Colonic mucosa (tissue), 4 donors: ENCODE data around the gene FTO. TPM values are rescaled to one million over a fixed set of nuclear protein-coding genes. Genes with fewer than 3 reads are reported as not detected.
"Not testable (repeated sequence)": the region's sequence is repeated elsewhere in the genome, so short reads cannot be mapped to it uniquely, and the experiment has no call there.

Source experiments
- DNase-seq: peaks from one replicate; pipeline ENCODE4 v3.0.0-alpha.2; 2020
- H3K27ac ChIP-seq: fragments of 200-600 bp; one replicate; pipeline ENCODE4 v1.8.0; 2021
- H3K27me3 ChIP-seq: fragments of 200-600 bp; one replicate; pipeline ENCODE4 v1.8.0; 2021
- H3K36me3 ChIP-seq: fragments of 200-600 bp; one replicate; pipeline ENCODE4 v1.8.0; 2021
- H3K4me1 ChIP-seq: fragments of 200-600 bp; one replicate; pipeline ENCODE4 v1.8.0; 2021; ENCODE audit warnings: mild to moderate bottlenecking
- H3K4me3 ChIP-seq: fragments of 200-600 bp; one replicate; pipeline ENCODE4 v1.8.0; 2021
- H3K9ac ChIP-seq, 2 donors: one replicate each; pipeline ENCODE4 v1.7.0; 2013; ENCODE audit warnings: control low read depth in 2 of 2, low read depth in 2 of 2, low read length in 2 of 2
- H3K9me3 ChIP-seq: fragments of 200-600 bp; one replicate; pipeline ENCODE4 v1.8.0; 2021
- CTCF ChIP-seq: fragments of 200-600 bp; IDR thresholded peaks from one replicate; pipeline ENCODE4 v1.8.0; 2022; ENCODE audit warnings: antibody characterized with exemption, mild to moderate bottlenecking
- intact Hi-C: fragments of 100-400 bp; cut with DNase I; formaldehyde crosslinking; loops from one replicate; pipeline ENCODE4 v1.14.1; 2022
- total RNA-seq, 2 donors: library from RNA; stranded (reverse); fragmentation: NEBNext Ultra II Directional in 1 of 2; extraction: Animal tissue kit (Norgen Biotek cat#: 25700) in 1 of 2; gene quantifications; one replicate each; pipeline ENCODE4 v1.2.1, GENCODE V29; 2021
- donor health status: healthy.
- donor health status: DM: no; HTN: no; CAD: no.
- donor health status: DM: no; HTN: no; CAD: no.

The FTO gene
- total RNA-seq, 2 donors from 2014 or later: 38.3 to 39.2 TPM

- no peaks in the 10 kb centered on the region for H3K36me3 ChIP-seq
- no peak overlapping the region for H3K4me3 ChIP-seq
- H3K27me3 ChIP-seq: no peaks in the 10 kb centered on the region
- no peak for DNase-seq
- H3K4me1 ChIP-seq: no peaks in the 10 kb centered on the region
- intact Hi-C loops: no loop called here
- H3K9me3 ChIP-seq: no peaks in the 10 kb centered on the region
- no peak overlapping the region for H3K27ac ChIP-seq
- no peak for TF ChIP-seq CTCF
- H3K9ac ChIP-seq: no peak overlapping the region
These were observed 23.2 kb upstream of the FTO start for GRCh38 chr16:53680756-53681155.

- Histone ChIP-seq H3K4me1 (no peaks in the 10 kb centered on the region), H3K9ac (no peak overlapping the region), H3K27me3 (no peaks in the 10 kb centered on the region), H3K4me3 (no peak overlapping the region), H3K27ac (no peak overlapping the region), H3K36me3 (no peaks in the 10 kb centered on the region), H3K9me3 (no peaks in the 10 kb centered on the region)
- no peak for DNase-seq
- intact Hi-C loops: no loop called here
- no peak for TF ChIP-seq CTCF
These were observed 22.6 kb upstream of the FTO start for GRCh38 chr16:53681354-53681753.

GRCh38 chr16:53685334-53685733 lies 18.6 kb upstream of the FTO start:
- H3K36me3 ChIP-seq, H3K27me3 ChIP-seq, H3K9ac ChIP-seq, H3K9me3 ChIP-seq, H3K4me1 ChIP-seq, DNase-seq, intact Hi-C loops, H3K27ac ChIP-seq, H3K4me3 ChIP-seq: not testable (repeated sequence)

GRCh38 chr16:53686710-53687109 lies 17.2 kb upstream of the FTO start:
- Histone ChIP-seq H3K4me3 (no peak overlapping the region), H3K27ac (no peak overlapping the region), H3K9ac (no peak overlapping the region), H3K4me1 (no peaks in the 10 kb centered on the region), H3K27me3 (no peaks in the 10 kb centered on the region), H3K9me3 (no peaks in the 10 kb centered on the region), H3K36me3 (no peaks in the 10 kb centered on the region)
- DNase-seq: no peak
- intact Hi-C loops: no loop called here
- no peak for TF ChIP-seq CTCF

- H3K9ac ChIP-seq: no peak overlapping the region
- no peaks in the 10 kb centered on the region for H3K36me3 ChIP-seq
- intact Hi-C loops: no loop called here
- H3K27me3 ChIP-seq: no peaks in the 10 kb centered on the region
- no peak overlapping the region for H3K4me3 ChIP-seq
- TF ChIP-seq CTCF: no peak
- H3K4me1 ChIP-seq: no peaks in the 10 kb centered on the region
- no peak for DNase-seq
- H3K9me3 ChIP-seq: no peaks in the 10 kb centered on the region
- no peak overlapping the region for H3K27ac ChIP-seq
These were observed 14.3 kb upstream of the FTO start for GRCh38 chr16:53689636-53690035.

- H3K9me3 ChIP-seq: no peaks in the 10 kb centered on the region
- DNase-seq: no peak
- no peak for TF ChIP-seq CTCF
- no peaks in the 10 kb centered on the region for H3K4me1 ChIP-seq
- H3K27ac ChIP-seq: no peak overlapping the region
- H3K36me3 ChIP-seq: no peaks in the 10 kb centered on the region
- intact Hi-C loops: no loop called here
- no peak overlapping the region for H3K9ac ChIP-seq
- no peaks in the 10 kb centered on the region for H3K27me3 ChIP-seq
- H3K4me3 ChIP-seq: no peak overlapping the region
These were observed 13.2 kb upstream of the FTO start for GRCh38 chr16:53690771-53691170.
